HG02678 (cell line): ENCODE measurements around the gene SEL1L.
A peak's percentile ranks its signal among the peaks of the same experiment; 100 is the strongest.
"Not testable (repeated sequence)": the region's sequence is repeated elsewhere in the genome, so short reads cannot be mapped to it uniquely, and the experiment has no call there.

Experiments used
- ATAC-seq: cut with Tn5 transposase; IDR thresholded peaks from one replicate; pipeline ENCODE4 v1.9.1; 2021; ENCODE audit warnings: mild to moderate bottlenecking, moderate library complexity; ENCODE audit not compliant: unreplicated experiment

SEL1L gene

GRCh38 chr14:81449576-81449975 lies 84.1 kb downstream of the SEL1L start:
- ATAC-seq, result no peak

GRCh38 chr14:81449114-81449513 lies 84.5 kb downstream of the SEL1L start:
- no peak for ATAC-seq

- no peak for ATAC-seq
These were observed 86.5 kb downstream of the SEL1L start for GRCh38 chr14:81447021-81447764.

GRCh38 chr14:81446279-81447007 lies 87.2 kb downstream of the SEL1L start:
- ATAC-seq, result no peak

GRCh38 chr14:81441626-81442134 lies 92.0 kb downstream of the SEL1L start:
- no peak for ATAC-seq

- ATAC-seq, result no peak
These were observed 93.6 kb downstream of the SEL1L start for GRCh38 chr14:81440041-81440440.

GRCh38 chr14:81437244-81437643 lies 96.4 kb downstream of the SEL1L start:
- ATAC-seq, result no peak

GRCh38 chr14:81436296-81437138 lies 97.1 kb downstream of the SEL1L start:
- ATAC-seq, result peak; percentile 82

GRCh38 chr14:81435391-81436295 lies 98.0 kb downstream of the SEL1L start:
- ATAC-seq, result peak; percentile 40

- no peak for ATAC-seq
These were observed 98.6 kb downstream of the SEL1L start for GRCh38 chr14:81435048-81435390.

GRCh38 chr14:81434230-81434629 lies 99.4 kb downstream of the SEL1L start:
- ATAC-seq, result no peak

- ATAC-seq, result no peak
These were observed 100.3 kb downstream of the SEL1L start for GRCh38 chr14:81433378-81433777.

- ATAC-seq, result no peak
These were observed 101.4 kb downstream of the SEL1L start for GRCh38 chr14:81432219-81432661.

GRCh38 chr14:81430235-81430634 lies 103.4 kb downstream of the SEL1L start:
- ATAC-seq, result no peak

- not testable (repeated sequence) for ATAC-seq
These were observed 103.9 kb downstream of the SEL1L start for GRCh38 chr14:81429749-81430148.

- ATAC-seq, result no peak
These were observed 104.6 kb downstream of the SEL1L start for GRCh38 chr14:81429028-81429427.

- no peak for ATAC-seq
These were observed 106.2 kb downstream of the SEL1L start for GRCh38 chr14:81427348-81428058.

- ATAC-seq, result no peak
These were observed 110.1 kb downstream of the SEL1L start for GRCh38 chr14:81423504-81423903.
